HG02884 (cell line): ENCODE data around the gene OR5B12.
"Not testable (repeated sequence)": the region's sequence is repeated elsewhere in the genome, so short reads cannot be mapped to it uniquely, and the experiment has no call there.

Experiments
- ATAC-seq: cut with Tn5 transposase; IDR thresholded peaks from one replicate; pipeline ENCODE4 v1.9.1; 2021; ENCODE audit warnings: mild to moderate bottlenecking, moderate library complexity; ENCODE audit not compliant: unreplicated experiment

The OR5B12 gene

DNA sequence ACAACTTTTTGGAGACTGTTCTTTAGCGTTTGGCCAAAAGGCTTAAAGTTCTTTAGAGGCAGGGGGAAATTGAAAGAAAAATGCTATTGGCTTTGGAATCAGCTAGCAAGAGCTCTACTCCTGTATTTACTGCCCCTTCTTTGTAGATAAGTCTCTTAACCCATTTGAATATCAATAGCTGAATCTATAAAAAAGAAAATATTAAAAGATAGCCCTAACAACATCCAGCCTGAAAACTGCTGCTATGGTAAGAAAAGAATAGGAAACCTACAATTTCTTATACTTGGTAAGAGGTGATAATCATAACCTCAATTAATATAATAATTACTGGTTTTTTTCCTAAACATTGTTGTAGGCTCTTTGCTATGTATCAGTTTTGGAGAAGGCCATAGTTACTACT lies at the start of gene OR5B12:
Gene OR5B12, minus strand, starts transcription at position 101 of the 400 bp plus-strand sequence. CDS start 2,085 bp downstream, outside the sequence.
- no peak for ATAC-seq

DNA sequence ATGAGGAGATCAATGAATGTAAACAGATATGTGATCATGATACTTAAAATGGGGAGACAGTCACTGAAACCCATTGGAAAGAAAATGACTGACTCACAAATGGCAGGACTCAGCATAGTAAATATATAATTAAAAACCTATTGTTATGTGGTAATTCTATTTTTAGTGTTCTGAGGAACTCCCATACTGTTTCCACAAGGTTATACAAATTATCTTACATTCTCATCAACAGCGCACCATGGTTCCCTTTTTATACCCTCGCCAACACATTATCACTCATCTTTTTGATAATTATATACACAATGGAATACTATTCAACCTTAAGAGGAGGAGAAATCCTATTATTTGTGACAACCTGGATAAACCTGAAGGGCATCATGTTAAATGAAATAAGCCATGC lies 48.8 kb upstream of the OR5B12 start:
- ATAC-seq: no peak

DNA sequence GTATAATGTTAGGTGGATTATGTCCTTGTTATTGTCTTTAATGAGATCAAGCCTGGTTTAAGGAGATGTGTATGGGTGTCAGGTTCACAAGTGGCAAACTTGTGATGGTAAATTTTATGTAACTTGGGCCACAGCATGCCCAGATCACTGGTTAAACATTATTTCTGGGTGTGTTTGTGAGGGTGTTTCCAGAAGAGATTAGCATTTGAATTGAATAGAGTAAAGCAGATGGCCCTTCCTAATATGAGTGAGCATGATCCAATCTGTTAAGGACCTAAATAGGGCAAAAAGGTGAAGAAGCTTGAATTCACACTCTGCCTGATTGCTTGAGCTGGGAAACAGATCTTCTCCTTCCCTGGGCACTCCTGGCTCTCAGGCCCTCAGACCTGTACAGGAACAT lies 45.1 kb upstream of the OR5B12 start:
- ATAC-seq: no peak

DNA sequence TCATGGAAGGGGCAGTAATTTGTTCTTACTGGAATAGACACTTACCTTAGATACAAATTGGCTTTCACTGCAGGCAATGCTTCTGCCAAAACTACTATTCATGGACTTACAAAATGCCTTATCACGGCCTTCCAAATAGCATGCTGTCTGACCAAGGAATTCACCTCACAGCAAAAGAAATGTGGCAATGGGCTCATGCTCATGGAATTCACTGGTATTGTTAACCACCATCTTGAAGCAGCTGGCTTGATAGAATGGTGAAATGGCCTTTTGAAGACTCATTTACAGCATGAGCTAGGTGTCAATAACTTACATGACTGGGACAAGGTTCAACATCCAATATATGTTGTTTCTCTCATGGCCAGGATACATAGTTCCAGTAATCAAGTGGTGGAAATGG lies 43.9 kb upstream of the OR5B12 start:
- no peak for ATAC-seq

DNA sequence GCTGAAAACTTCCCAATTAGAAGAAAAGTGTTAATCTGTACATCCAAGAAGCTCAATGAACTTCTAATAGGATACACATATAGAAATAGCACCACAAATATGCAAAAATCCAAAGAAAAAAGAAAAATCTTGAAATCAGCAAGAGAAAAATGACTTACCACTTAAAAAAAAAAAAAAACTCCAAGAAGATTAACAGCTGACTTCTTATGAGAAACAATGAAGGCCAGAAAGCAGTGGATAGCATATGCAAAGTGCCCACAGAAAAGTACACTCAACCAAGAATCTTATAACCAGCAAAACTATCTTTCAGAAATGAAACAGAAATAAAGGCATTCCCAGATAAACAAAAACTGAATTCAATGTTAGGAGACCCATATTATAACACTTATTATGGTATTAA lies 29.9 kb upstream of the OR5B12 start:
- ATAC-seq: no peak

DNA sequence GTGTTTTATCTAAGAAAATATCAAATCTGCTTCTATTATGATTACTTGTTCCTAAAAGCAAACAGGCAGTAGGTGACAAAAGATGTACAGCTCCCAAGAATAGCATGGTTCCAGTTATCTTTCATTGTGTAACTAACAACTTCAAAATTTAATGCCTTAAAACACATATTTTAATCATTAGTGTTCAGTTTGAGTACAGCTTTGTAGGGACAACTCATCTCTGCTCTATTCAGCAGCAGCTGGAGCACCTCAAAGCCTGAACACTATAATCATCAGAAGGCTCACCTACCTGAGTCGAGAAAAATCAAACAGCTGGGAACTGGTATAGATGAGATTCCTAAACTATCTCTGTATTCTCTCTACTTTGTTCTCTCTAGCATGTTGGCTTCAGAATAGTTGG lies 24.3 kb upstream of the OR5B12 start:
- no peak for ATAC-seq

DNA sequence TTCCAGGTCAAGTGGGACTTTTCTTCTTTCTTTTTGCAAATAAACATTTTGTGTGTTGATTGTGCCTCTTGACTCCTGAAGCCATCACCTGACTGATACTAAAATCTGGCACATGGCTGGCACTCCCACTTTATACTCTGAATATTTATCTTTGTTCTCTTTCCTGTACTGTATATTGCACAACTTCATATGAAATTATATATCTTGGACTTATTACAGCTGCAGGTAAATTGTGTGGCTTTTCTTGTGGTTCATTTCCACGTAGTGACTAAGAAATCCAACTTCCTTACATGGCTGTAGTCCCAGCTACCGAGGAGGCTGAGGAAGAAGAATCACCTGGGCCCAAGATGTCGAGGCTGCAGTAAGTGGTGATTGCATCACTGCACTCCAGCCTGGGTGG lies 23.7 kb upstream of the OR5B12 start:
- no peak for ATAC-seq

DNA sequence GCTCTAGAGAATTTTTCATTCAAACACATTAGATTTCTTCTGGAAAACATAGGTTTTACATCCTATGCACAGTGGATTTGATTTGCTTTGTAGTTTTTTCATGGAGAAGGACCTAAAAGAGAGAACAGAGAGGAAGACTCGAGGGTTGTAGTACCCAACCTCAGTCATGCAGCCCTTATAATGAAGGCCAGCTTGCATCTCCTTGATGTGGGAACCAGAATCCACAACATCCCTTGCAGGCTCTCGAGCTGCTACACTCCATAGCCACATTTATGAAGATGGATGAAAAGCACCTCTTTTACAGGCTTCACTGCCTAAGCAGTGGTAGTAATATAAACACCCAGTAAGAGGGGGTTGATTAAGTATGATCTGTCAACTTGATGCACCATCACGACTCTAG lies 9.5 kb upstream of the OR5B12 start:
- no peak for ATAC-seq

DNA sequence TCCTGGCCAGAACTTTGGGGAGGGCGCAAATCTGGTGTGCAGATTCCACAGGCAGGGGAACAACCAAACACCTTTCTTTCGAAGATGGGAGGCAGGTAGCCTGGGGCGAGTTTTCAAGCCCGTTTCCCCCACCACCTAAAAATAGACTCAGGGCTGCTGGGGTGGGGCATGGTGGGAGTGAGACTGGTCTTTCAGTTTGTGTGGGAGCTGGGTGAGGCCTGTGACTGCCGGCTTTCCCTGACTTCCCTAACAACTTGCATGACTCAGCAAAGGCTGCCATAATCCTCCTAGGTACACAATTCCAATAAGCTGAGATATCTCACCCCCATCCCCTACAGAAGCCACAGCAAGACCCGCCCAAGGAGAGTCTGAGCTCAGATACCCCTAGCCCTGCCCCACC lies 4.3 kb upstream of the OR5B12 start:
- no peak for ATAC-seq

DNA sequence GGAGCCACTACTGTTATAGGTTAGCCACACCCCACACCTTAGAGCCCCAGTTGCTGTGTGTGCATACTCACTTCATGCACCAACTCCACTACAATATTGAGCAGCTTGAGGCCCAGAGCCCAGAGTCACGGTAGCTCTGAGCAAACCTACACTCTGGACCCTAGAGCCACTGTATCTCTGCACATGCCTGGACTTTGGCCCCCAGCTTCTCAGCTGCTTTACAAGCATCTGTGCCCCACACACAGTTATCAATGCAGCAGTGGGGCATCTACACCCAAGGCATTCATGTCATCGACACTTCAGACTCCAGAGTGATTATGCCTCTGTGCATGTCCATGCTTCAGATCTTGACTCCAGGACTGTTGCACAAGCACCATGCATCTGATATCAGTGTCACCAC lies 2.3 kb upstream of the OR5B12 start:
- no peak for ATAC-seq

DNA sequence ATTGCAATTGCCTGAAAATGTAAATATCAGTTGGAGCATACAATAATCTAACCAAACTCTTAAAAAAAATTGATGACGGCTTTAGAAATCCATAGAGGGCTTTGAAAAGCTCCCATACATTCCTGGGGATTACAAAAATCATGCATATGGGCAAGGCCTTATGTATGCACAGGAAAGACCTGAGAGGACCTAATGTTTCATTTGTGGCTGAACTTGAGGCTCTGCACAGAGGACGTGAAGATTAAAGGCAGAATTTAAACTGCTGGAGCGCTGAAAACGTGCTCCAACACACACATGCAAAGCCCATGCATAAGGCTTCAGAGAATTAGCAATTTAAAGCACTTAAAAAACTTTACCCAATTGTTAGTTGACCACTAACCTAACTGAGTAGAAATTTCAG lies 3.5 kb downstream of the OR5B12 start:
- ATAC-seq: no peak

DNA sequence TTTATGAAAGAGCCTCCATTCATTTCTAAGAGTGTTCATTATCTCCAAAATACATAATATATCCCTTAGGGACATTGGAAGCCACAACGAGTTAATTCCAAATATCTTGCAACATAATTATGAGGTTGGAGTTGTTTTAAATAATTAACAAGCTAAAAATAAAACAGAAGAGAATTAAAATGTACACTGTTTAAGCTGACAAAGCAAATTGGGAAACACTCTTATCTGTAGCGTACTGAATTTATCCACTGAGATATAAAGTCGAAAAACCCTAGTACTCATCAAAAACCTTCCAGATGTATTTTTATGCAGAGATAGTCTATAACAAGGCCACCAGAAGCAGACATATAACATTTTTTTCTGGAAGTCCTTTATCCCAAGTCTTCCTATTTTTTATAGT lies 7.8 kb downstream of the OR5B12 start:
- ATAC-seq: no peak

DNA sequence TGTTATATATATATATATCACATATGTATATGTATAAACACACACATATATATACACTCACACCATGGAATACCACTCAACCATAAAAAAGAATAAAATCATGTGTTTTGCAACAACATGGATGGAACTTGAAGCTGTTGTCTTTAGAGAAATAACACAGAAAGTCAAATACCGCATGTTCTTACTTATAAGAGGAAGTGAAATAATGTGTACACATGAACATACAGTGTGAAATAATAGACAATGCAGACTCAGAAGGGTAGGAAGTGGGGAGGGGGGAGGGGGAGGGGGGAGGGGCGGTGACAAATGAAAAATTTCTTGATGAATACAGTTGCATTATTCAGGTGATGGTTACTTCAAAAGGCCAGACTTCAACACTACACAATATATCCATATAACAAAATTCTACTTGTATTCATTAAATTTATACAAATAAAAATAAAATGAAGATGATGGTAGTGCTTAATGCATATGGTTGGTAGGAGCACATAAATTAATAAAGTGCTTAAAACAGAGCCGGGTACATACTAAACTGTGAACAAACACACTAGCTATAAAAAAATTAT lies 8.3 kb downstream of the OR5B12 start:
- ATAC-seq: no peak

DNA sequence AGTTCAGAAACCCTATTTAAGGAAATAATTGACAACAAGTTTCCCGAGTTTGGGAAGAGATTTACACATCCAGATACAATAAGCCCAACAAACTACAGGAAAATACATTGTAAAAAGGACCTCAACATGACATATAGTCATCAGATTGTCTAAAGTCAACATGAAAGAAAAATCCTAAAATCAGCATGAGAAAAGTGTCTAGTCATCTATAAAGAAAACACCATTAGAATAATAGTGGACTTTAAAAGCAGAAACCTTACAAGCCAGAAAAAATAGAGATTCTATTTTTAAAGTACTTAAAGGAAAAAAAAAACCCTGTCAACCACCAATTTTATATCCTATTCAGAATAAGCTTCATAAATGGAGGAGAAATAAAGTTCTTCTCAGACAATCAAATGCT lies 12.8 kb downstream of the OR5B12 start:
- no peak for ATAC-seq

DNA sequence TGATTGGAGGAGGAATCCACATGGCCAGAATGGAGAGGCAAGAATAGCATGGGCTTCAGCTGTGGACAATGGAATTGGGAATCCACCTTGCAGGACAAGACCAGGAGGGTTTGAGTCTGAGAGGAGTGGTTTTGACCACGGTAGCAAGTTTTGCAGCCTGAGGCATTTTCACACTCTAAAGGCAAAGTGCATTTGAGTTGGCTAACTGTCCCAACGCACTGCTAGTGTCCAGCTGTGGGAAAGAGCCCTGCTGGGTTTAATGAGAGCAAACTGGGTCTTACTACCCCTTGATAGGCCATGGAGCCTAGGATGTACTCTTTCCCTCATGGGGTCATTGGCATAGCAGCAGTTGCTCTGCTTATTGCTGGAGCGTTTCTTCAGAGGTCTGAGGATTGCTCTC lies 14.0 kb downstream of the OR5B12 start, which contains the start of gene OR5B2:
Gene OR5B2, minus strand, starts transcription at position 101 of the 400 bp plus-strand sequence. CDS start 4,860 bp downstream, outside the sequence.
- no peak for ATAC-seq

DNA sequence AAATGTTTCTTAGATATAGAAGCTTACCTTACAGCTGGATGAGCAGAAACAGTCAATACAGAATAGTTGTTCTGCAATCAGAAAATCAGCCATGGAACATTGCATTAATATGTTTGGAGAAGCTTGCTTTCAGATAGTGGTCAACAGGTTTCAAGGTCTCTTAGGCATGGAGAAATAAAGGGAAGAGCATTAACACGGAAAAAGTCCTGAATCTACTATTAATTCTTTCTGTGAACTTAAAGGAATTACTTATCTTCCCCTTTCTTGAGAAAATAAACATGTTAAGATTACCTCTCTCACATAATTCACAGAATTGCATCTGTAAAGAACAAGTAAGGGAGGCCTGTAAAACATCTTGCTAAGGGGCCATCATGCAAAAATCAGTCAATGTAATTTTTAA lies 35.3 kb downstream of the OR5B12 start, which contains the start of gene OR5B3:
Gene OR5B3, minus strand, starts transcription at position 101 of the 400 bp plus-strand sequence. CDS start 3,465 bp downstream, outside the sequence.
- no peak for ATAC-seq

DNA sequence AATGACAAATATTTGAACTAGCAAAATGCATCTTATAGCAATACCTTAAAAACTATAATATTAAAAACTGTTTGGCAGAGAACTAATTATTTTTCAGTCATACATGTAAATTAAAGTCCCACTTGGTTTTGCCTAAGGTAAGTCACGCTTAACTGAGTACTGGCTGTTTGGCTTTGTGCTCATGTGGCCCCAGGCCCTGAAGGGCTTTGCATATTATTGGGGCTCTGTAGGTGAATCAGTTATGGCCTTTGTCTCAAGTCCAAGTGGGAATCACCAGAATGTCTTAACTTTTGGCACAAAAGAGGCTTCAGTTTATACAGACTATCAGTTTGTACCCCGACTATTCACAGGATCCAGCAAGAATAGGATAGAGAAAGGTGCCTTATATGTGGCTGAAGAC lies 42.4 kb downstream of the OR5B12 start:
- ATAC-seq: not testable (repeated sequence)

DNA sequence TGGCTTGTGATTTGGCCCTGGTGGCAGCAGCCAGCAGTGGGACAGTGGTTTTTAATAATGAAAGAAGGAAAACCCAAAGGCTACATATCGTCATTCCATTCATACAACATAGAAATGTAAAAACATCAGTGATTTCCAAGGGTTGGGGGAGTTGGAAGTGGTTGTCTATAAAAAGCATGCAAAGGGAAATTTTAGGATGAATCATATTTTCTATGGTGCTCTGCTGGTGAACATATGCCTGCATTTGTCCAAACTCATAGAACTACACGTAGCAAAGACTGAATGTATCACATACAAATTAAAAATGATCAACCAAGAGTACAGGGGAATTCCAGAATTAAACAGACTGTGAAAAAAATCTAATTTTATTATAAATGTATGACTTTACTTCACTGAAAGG lies 46.5 kb downstream of the OR5B12 start:
- ATAC-seq: no peak

DNA sequence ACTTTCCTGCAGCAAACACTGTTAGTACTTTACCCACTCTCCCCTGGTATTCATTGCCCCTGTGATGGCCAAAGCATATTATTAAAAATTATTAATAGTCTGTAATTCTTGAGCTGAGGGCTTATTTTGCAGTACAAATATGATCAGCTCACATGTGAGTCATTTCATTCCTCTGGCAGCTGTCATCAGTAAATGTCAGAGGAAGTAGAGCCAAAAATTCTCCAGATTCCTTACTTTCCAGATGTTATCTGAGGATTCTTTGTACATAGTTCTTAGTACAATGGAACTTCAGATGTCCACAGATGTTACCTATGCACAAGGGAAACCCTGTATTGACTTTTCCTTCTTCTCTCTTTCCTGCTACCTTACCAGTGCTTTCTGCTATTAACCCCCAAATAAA lies 47.8 kb downstream of the OR5B12 start:
- no peak for ATAC-seq

DNA sequence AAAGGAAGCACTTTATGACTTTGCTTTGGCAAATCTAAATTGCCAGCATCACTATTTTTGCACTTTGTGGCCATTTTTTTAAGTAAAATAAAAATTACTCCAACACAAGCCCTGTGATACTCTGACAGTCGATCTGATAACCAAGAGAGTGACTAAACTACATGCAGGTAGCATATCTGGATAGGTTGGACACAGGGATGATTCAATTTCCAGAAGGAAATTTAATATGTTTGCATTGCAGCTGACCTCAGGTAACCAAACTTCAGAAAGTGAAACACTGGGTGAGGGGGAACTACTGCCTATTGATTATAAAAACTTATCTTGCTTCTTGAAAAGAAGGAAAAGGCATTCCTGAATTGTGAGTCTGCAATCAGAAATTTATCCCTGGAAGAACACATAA lies 49.3 kb downstream of the OR5B12 start:
- ATAC-seq: no peak

DNA sequence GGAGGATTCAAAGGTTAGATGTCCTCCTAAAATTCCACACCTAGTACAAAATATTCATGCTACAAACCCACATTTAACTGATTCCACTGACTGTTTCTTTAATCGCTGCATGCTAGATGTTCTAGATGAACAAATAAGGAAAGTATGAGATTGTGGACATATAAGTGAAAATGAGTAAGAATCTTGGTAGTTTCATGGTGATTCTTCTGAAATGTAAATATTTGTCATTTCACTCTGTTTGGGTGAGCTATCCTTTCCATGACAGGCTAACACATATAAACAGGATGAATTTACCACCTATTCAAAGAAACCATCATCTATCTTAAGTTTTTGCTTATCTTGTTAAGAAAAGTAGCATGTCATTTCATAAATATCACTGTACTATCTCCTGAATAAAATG lies 50.2 kb downstream of the OR5B12 start:
- ATAC-seq: no peak

DNA sequence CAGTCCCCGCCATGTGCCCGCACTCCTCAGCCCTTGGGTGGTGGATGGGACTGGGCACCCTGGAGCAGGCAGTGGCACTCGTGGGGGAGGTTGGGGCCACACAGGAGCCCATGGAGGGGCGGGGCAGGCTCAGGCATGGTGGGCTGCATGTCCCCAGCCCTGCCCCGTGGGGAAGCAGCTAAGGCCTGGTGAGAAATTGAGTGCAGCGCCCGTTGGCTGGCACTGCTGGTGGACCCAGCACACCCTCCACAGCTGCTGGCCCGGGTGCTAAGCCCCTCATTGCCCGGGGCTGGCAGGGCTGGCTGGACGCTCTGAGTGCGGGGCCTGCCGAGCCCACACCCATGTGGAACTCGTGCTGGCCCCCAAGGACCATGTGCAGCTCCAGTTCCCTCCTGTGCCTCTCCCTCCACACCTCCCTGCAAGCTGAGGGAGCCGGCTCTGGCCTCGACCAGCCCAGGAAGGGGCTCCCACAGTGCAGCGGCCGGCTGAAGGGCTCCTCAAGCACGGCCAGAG lies 51.4 kb downstream of the OR5B12 start:
- no peak for ATAC-seq
